ENCODE measurements around the gene SERPINB4.

- TF ChIP-seq CTCF (IDR thresholded peaks at IDR 0.05), result no peak
- no peak for TF ChIP-seq EZH2 (IDR thresholded peaks at IDR 0.05; ENCODE audit: borderline replicate concordance, insufficient read depth, low read depth, low read length, poor library complexity, severe bottlenecking)
Observed at GRCh38 chr18:63686871-63687270, 42.8 kb upstream of the SERPINB4 start.
